B cell (primary cell): Measurements from ENCODE around the gene SWAP70. TPM values are rescaled to one million over a fixed set of nuclear protein-coding genes. Genes with fewer than 3 reads are reported as not detected.
A peak's percentile ranks its signal among the peaks of the same experiment; 100 is the strongest.

ENCODE experiments used
- ATAC-seq: fragments of 200-7000 bp; cut with Tn5 transposase; one replicate; pipeline ENCODE4 v1.10.0; 2021; ENCODE audit warnings: low read depth, mild to moderate bottlenecking, moderate number of reproducible peaks, moderate library complexity
- CTCF ChIA-PET: fragments of 350-600 bp; sonication (Branson Sonifier 250); formaldehyde crosslinking; loops from one replicate; lab custom pipeline; 2021; ENCODE audit warnings: antibody characterized with exemption, inconsistent platforms; lab: Charles Lee
- POLR2A ChIA-PET: fragments of 350-600 bp; sonication (Branson Sonifier 250); formaldehyde crosslinking; loops from one replicate; lab custom pipeline; 2021; ENCODE audit warnings: antibody characterized with exemption; lab: Charles Lee
- DNase-seq: peaks from one replicate; pipeline ENCODE4 v3.0.0; 2013
- H2AFZ ChIP-seq: 2 replicates; pipeline ENCODE4 v1.6.1; 2012; ENCODE audit warnings: mild to moderate bottlenecking, low read depth, low read length; ENCODE audit not compliant: insufficient read depth, poor library complexity, severe bottlenecking
- H3K27ac ChIP-seq, 2 donors: 1 replicate in 1 of 2; 2 replicates in 1 of 2; pipeline ENCODE4 v1.5.1; 2012 to 2013; ENCODE audit warnings: low read length in 2 of 2, mild to moderate bottlenecking in 2 of 2, moderate library complexity in 1 of 2
- H3K27me3 ChIP-seq, 4 experiments: fragments of 200-600 bp in 1 of 4; sonication (generic) in 1 of 4; replicated peaks in 1 of 4; 1 replicate in 2 of 4; 2 replicates in 2 of 4; pipeline versions ENCODE4 v1.6.1 to v1.7.0; 2013 to 2016; ENCODE audit warnings: low read length in 3 of 4, mild to moderate bottlenecking in 2 of 4, mixed read lengths in 1 of 4, moderate library complexity in 1 of 4; ENCODE audit not compliant: insufficient read depth in 4 of 4, control insufficient read depth in 3 of 4; ENCODE audit errors: control extremely low read depth in 1 of 4
- H3K36me3 ChIP-seq, 2 experiments: replicated peaks in 1 of 2; 1 replicate in 1 of 2; 2 replicates in 1 of 2; pipeline versions ENCODE4 v1.6.1 to v1.7.1; 2013; ENCODE audit warnings: low read length in 1 of 2; ENCODE audit not compliant: insufficient read depth in 2 of 2, control insufficient read depth in 1 of 2; ENCODE audit errors: control extremely low read depth in 1 of 2, extremely low read depth in 1 of 2
- H3K4me1 ChIP-seq, 2 donors: fragments of 200-600 bp in 1 of 2; sonication (generic) in 1 of 2; 1 replicate in 1 of 2; 2 replicates in 1 of 2; pipeline versions ENCODE4 v1.5.1 to v1.6.1; 2013 to 2017; ENCODE audit warnings: low read length in 2 of 2; ENCODE audit not compliant: control insufficient read depth in 2 of 2, insufficient read depth in 2 of 2
- H3K4me2 ChIP-seq: replicated peaks from 2 replicates; pipeline ENCODE3; 2012; ENCODE audit warnings: mild to moderate bottlenecking, low read depth, low read length; ENCODE audit not compliant: poor library complexity, severe bottlenecking
- H3K4me3 ChIP-seq, 5 experiments: fragments of 200-600 bp in 1 of 5; sonication (generic) in 1 of 5; 1 replicate in 3 of 5; 2 replicates in 2 of 5; pipeline versions ENCODE4 v1.5.1 to v1.7.0; 2011 to 2016; ENCODE audit warnings: low read length in 4 of 5, mild to moderate bottlenecking in 4 of 5, low read depth in 2 of 5, control low read depth in 1 of 5, moderate library complexity in 1 of 5; ENCODE audit not compliant: insufficient read depth in 1 of 5; ENCODE audit errors: control extremely low read depth in 1 of 5, extremely low read depth in 1 of 5
- H3K79me2 ChIP-seq: fragments of 200-600 bp; sonication (generic); one replicate; pipeline ENCODE4 v1.6.0; 2016; ENCODE audit warnings: low read length; ENCODE audit not compliant: control insufficient read depth, insufficient read depth
- H3K9ac ChIP-seq: fragments of 200-600 bp; sonication (generic); 2 replicates; pipeline ENCODE4 v1.6.1; 2017; ENCODE audit warnings: mild to moderate bottlenecking, low read length, moderate library complexity
- H3K9me3 ChIP-seq, 3 donors: one replicate each; pipeline versions ENCODE4 v1.6.1 to v1.7.1; 2013; ENCODE audit warnings: low read length in 2 of 3; ENCODE audit not compliant: control insufficient read depth in 2 of 3, insufficient read depth in 1 of 3; ENCODE audit errors: control extremely low read depth in 1 of 3
- H4K20me1 ChIP-seq: 2 replicates; pipeline ENCODE4 v1.6.0; 2012; ENCODE audit warnings: mild to moderate bottlenecking, low read length; ENCODE audit not compliant: insufficient read depth, control insufficient read depth, poor library complexity, severe bottlenecking
- H3K27ac Mint-ChIP-seq: one replicate; pipeline ENCODE4 v1.8.0; 2021; ENCODE audit warnings: mixed read lengths
- H3K27me3 Mint-ChIP-seq: one replicate; pipeline ENCODE4 v1.8.0; 2021; ENCODE audit warnings: mixed read lengths
- H3K4me1 Mint-ChIP-seq: one replicate; pipeline ENCODE4 v1.8.0; 2021; ENCODE audit warnings: mixed read lengths
- H3K4me3 Mint-ChIP-seq: one replicate; pipeline ENCODE4 v1.8.0; 2021; ENCODE audit warnings: mixed read lengths
- H3K9me3 Mint-ChIP-seq: one replicate; pipeline ENCODE4 v1.8.0; 2022; ENCODE audit warnings: mixed read lengths; ENCODE audit not compliant: insufficient read depth
- CTCF ChIP-seq: fragments of 200-600 bp; IDR thresholded peaks from one replicate; pipeline ENCODE4 v1.8.0; 2022; ENCODE audit warnings: antibody characterized with exemption, mild to moderate bottlenecking
- EZH2 ChIP-seq: IDR thresholded peaks from 2 replicates; pipeline ENCODE4 v1.6.1; 2012; ENCODE audit warnings: borderline replicate concordance, low read depth, mild to moderate bottlenecking, moderate library complexity, low read length; ENCODE audit not compliant: insufficient read depth, poor library complexity, severe bottlenecking
- WGBS: methylation state at CpG from one replicate; pipeline ENCODE4 v1.1.5; 2013; ENCODE audit warnings: missing lambda C conversion rate; ENCODE audit not compliant: insufficient coverage; 5-methylcytosine and 5-hydroxymethylcytosine counted together
- intact Hi-C: fragments of 100-400 bp; cut with micrococcal nuclease; formaldehyde crosslinking; loops from one replicate; pipeline ENCODE4 v1.10.0; 2022
- polyA plus RNA-seq: library from polyadenylated mRNA; depleted of rRNA; stranded (reverse); fragments of >200 nt; gene quantifications from 2 replicates; pipeline ENCODE4 v1.2.3, GENCODE V29; 2012
- total RNA-seq, 2 donors: library from RNA; stranded (reverse); fragments of 120-200 nt in 1 of 2; gene quantifications; 1 replicate in 1 of 2; 2 replicates in 1 of 2; pipeline versions ENCODE4 v1.2.3 to v1.2.4, GENCODE V29; 2013 to 2022

SWAP70 gene
- total and polyA plus RNA-seq, 2 donors (not counting 1 experiment from before 2014, with no cell fraction given), result 69.8 to 200 TPM

GRCh38 chr11:9700105-9700801 lies 36.4 kb downstream of the SWAP70 start:
- DNase-seq (no peak), ATAC-seq (no peak)
- Histone ChIP-seq H3K4me2 (peak overlapping the region; percentile 52), H3K4me3 (no peak overlapping the region), H3K79me2 (peaks cover 100% of the 10 kb centered on the region), H3K9ac (peak overlapping the region; percentile 25), H2AFZ (no peak overlapping the region), H3K4me1 (peaks cover 70 to 85% of the 10 kb centered on the region in 2 donors), H3K27me3 (no peaks in the 10 kb centered on the region), H3K9me3 (no peaks in the 10 kb centered on the region), H4K20me1 (no peaks in the 10 kb centered on the region), H3K36me3 (peaks cover 5 to 41% of the 10 kb centered on the region in 2 experiments), H3K27ac (peak overlapping the region; percentile 37 to 82)
- intact Hi-C loops, result loop anchor here (5.0 kb wide), 1 partner anchor 33 kb away; no protein-coding TSS in a partner anchor
- peak overlapping the region; percentile 63 for H3K4me3 Mint-ChIP-seq
- ChIA-PET POLR2A (interaction anchor here (0.9 to 1.3 kb wide), 2 partner anchors 17 to 69 kb away, joined by 4 to 9 read pairs; no protein-coding TSS in a partner anchor), CTCF (interaction anchor here (0.6 to 1.7 kb wide), 5 partner anchors 17 to 165 kb away, joined by 3 to 6 read pairs (median 4); no protein-coding TSS in a partner anchor)
- no peaks in the 10 kb centered on the region for H3K9me3 Mint-ChIP-seq
- TF ChIP-seq EZH2 (no peak), CTCF (no peak)
- H3K4me1 Mint-ChIP-seq, result peaks cover 75% of the 10 kb centered on the region
- 40% methylated on average over 2 of the region's 2 CpGs for WGBS
- H3K27me3 Mint-ChIP-seq, result no peaks in the 10 kb centered on the region
- peak overlapping the region; percentile 66 for H3K27ac Mint-ChIP-seq

- Histone ChIP-seq H3K4me3 (peak overlapping the region in 1 of 5 experiments; percentile 8), H3K79me2 (peaks cover 93% of the 10 kb centered on the region), H3K4me2 (peak overlapping the region; percentile 54), H3K27me3 (no peaks in the 10 kb centered on the region), H3K9me3 (peaks cover 0 to 2% (median 0%) of the 10 kb centered on the region in 3 donors), H4K20me1 (no peaks in the 10 kb centered on the region), H3K4me1 (peaks cover 67 to 78% of the 10 kb centered on the region in 2 donors), H3K9ac (peak overlapping the region; percentile 26), H2AFZ (peak overlapping the region; percentile 5), H3K27ac (peak overlapping the region; percentile 52 to 82), H3K36me3 (peaks cover 1 to 27% of the 10 kb centered on the region in 2 experiments)
- no peak for ATAC-seq
- Mint-ChIP-seq H3K27ac (peak overlapping the region; percentile 91), H3K9me3 (no peaks in the 10 kb centered on the region), H3K4me3 (peak overlapping the region; percentile 74), H3K27me3 (no peaks in the 10 kb centered on the region), H3K4me1 (peaks cover 68% of the 10 kb centered on the region)
- ChIA-PET POLR2A (no interaction called here), CTCF (interaction anchor here (1.1 kb wide), 1 partner anchor 89 kb away, joined by 3 read pairs; no protein-coding TSS in a partner anchor)
- no peak for TF ChIP-seq EZH2
- no peak for TF ChIP-seq CTCF
- WGBS, result no CpG with 5 or more reads among the region's 1 CpG
- DNase-seq, result no peak
- intact Hi-C loops, result loop anchor here (2.0 to 5.0 kb wide), 2 partner anchors 13 to 34 kb away; no protein-coding TSS in a partner anchor
Measured at GRCh38 chr11:9701799-9702198, 37.9 kb downstream of the SWAP70 start.
